ENCODE data around the gene ELAVL4.

The ELAVL4 gene

DNA sequence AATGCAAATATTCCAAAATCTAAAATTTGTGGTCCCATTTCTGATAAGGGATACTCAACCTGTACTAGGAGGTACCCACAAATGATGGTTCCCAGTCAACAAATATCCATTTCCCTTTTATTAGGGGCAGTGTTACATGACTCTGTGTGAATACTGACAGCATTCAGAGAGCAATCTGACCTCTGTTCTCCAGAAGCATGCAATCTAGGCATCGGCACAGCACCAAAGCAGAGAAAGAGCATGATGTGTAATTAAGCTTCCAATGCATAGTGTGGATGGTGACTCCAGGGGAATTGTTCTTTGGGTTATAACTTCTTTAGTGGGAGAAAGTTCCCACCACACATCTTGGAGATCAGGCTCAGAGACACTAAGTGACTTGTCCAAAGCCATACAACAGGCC, 71.6 kb downstream of the ELAVL4 start:
- no peak for DNase-seq

GRCh38 chr1:50181027-50181663, 72.4 kb downstream of the ELAVL4 start:
- DNase-seq, result peak in 1 of 2 donors; percentile 17

GRCh38 chr1:50183378-50184133, 74.8 kb downstream of the ELAVL4 start:
- no peak for DNase-seq

- no peak for DNase-seq
Observed at GRCh38 chr1:50189369-50189768, 80.6 kb downstream of the ELAVL4 start.

DNA sequence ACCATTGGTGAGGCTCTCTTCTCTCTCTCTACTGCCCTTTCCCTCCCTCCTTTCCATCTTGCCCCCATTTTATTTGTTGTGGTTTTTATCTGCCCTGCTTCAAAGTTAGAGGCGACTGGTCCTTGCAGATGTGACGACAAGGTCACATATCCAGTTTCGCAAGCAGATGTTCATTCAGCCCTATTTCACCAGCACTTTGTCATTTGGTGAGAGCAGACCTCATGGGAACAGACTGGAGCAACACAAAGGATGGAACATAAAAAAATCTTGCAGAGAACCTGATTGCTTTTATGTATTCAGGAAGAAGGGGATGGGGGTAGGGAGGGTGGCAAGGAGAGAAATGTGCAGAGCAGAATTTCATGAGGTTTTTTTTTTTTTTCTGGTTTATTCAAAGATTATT, 84.3 kb downstream of the ELAVL4 start:
- no peak for DNase-seq

- DNase-seq, result no peak
Observed at GRCh38 chr1:50195205-50195604, 86.5 kb downstream of the ELAVL4 start.

DNA sequence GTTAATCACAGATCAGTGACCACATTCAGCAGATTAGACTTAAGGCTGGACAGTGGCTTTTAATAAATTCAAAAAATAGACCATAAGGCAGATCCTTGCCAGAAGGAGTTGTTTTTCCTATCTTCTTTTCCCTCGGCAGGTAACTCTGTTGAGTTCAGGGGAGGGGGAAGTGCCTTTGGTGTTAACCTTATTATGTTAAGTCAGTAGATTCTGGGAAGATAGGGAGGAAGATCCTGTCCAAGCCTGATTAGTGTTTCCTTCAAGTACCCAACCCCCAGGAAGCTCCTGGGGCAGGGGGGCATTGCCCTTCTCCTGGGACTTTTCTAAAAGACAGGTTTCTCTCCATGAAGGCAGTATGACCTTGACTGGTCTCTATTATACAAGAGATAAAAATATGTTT, 87.4 kb downstream of the ELAVL4 start:
- DNase-seq, result no peak

GRCh38 chr1:50197216-50197615, 88.5 kb downstream of the ELAVL4 start:
- DNase-seq, result no peak

GRCh38 chr1:50208315-50208714, 99.6 kb downstream of the ELAVL4 start:
- no peak for DNase-seq

- peak; percentile 14 to 30 for DNase-seq
Observed at GRCh38 chr1:50208756-50209155, 100.0 kb downstream of the ELAVL4 start.

DNA sequence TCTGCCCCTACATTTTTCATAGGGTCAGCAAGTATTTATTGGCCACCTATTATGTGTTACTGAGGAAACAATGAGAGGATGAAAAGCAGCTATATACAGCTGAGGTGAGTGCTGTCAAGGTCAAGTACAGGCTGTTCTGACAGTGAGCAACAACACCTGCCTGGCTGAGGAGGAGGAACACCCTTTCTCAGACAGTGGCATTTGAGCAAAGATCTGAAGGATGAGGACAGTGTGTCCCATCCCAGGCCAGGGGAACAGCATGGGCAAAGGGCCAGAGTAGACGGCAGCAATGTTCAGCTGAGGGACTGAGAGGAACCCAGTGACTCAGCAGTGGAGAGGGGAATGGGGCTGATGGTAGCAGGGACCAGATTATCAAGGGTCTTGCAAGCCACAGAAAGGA, 101.0 kb downstream of the ELAVL4 start:
- no peak for DNase-seq

DNA sequence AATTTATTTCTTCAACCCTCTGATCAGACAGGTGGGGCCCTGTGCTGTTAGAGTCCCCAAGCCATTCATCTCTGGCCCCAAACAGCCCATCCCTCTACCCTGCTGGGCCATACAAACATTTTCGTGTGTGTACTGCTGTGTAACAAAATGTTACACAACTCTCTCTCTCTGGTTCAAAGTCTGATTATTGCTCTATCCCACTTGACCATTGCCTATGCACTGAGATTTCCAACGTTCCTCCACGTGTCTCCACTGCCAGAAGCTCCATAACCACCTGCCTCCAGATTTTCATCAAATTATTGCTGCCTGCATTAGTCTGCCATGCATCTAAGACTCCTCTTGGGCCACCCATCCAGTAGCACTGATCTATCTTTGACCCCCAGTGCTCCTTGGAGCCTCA, 104.8 kb downstream of the ELAVL4 start:
- DNase-seq, result no peak

GRCh38 chr1:50214717-50215116, 106.0 kb downstream of the ELAVL4 start:
- no peak for DNase-seq

DNA sequence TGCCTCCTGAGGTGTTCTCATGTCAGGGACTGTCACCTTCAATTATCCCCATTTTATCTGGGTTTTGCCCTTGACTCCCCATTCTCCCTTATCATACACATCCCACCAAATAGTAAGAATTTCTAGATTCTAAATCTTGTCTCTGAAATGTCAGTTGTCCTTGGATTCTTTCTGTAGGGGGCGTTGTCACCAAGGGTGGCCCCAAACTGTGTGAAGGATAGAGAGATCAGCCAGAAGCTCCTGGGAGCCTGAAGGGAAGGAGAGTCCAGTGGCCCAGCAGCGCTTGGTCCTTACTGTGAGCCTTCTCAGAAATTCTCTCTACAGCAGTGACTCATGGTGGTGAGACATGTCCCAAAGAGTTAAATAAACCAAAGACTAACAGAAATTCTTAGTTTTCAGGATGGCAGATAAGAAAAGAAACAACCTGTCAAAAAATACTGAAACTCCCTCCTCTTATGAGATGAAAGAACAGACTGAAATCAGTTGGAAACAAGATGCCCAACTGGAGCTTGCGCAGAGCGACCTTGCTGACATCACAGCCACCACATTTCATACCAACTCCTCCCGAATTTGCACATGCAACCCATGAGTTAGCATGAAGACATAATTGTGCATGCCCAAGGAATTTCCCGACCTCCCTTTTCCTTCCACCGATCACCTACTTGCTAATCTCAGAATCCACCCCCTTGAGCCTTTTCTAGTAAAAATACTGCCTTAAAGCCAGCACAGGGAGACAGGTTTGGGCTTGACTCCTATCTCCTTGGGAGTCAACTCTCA, 109.8 kb downstream of the ELAVL4 start:
- DNase-seq, result no peak

DNA sequence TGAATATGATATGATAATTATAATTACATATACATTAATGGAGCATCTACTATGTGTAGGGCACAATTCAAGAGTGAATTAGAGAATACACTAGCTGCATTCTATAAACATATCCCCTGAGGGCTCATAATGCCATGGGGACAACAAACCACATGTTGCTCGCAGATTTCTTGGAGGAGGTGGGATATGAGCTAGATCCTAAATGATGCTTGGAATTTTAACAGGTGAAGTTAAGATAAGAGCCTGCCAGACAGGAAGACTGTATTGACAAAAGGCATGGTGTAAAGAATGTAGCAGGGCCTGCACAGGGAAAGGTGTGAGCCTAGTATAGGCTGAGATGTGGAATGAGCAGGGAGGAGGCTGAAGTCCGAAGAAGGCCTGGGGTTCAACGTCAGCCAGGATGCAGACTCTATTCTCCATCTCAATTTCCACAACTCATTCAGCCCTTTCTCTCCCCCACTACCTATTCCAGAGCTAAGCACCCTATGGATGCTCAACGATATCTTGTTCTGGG, 120.2 kb downstream of the ELAVL4 start:
- DNase-seq, result no peak

DNA sequence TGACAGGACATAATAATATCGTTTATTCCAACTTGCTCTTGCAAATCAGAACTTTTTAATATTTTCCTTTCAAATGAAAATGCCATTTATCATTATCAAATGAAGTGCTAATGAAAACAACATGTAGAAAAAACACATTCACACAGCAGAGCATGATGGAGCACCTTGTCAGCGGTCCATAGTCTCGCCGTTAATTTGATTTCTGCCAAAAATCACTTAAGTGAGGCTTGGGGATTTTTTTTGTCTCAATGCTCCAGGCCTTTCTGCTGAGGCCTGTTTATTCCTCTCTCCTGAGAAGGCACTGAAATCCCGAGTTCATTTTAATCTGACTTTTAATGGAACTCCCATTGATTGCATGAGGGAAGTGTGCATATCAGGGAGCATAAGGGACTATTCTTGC, 122.5 kb downstream of the ELAVL4 start:
- DNase-seq, result no peak

- no peak for DNase-seq
Observed at GRCh38 chr1:50232336-50232735, 123.6 kb downstream of the ELAVL4 start.

DNA sequence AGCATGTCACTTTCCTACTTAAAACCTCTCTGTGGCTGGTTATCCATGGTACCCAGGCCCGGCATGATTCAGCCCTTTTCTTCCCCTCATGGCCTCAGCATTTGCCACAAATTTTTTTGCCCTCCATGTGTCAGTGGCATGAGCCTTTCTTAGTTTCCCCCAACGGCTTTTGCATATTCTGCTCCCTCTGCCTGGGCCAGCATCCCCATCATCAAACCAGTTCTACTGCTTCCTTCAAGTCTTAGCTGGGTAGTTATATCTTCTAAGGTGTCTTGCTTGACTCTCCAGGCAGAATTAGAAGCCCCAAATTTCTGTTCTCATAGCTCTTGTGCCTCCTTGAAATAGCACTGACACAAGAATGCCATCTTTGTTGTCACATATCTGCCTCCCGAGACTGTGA, 127.9 kb downstream of the ELAVL4 start:
- DNase-seq, result no peak

GRCh38 chr1:50237056-50237455, 128.3 kb downstream of the ELAVL4 start:
- no peak for DNase-seq

DNA sequence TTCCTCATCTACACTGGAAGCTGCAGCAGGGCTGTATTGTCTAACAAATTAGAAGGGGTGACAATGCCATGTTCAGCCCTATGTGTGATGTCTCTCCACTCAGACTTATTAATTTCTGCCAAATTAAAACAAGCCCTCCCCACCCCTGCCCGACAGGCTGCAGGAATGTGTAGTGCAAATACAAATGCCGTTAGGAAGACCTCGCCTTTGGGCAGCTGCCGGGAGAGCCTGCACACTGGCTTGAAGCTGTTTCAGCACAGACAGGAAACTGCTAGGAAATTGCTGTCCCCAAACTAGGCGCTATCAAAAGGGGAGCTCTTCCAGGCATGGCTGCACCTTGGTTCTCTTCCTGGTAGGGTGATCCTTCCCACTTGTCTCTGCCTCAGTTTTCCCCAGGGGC, 135.2 kb downstream of the ELAVL4 start:
- DNase-seq, result no peak

DNA sequence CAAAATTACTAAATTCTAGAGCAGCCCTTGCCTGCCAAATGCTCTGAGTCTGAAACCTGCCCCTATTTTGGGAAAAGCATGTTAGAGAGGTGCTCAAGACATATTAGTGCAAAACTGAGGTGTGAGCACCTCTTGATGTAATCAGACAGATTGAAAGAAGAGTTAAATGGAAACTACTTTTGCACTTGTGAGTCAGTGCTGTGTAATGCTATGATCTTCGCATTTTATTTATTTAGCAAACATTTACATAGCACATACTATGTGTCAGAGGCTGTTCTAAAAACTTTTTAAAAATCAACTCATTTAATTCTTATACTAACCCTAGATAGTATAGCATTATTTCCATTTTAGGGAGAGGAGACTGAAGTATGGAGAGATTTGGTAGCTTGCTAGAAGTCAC, 138.1 kb downstream of the ELAVL4 start:
- no peak for DNase-seq

DNA sequence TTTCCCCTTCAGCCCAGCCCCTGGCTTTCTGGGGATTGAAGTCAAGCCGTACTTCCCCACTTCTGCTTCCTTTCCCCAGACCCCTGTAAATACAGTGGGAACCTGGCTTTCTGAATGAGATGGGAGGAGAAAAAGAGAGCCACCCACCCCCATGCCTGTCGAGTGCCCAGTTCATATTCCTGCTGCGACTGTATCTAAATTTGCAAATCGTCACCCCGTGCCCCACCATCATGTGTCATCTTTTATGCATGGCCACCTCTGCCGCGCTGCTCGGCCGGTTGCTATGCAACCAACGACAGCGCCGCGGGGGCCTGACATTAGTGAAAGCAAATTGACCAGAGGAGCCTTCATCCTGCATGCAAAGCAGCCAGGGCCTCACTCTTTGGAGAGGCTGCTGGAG, 143.0 kb downstream of the ELAVL4 start:
- no peak for DNase-seq

GRCh38 chr1:50252196-50252595, 143.5 kb downstream of the ELAVL4 start:
- DNase-seq, result no peak
